Prostate gland (tissue), 2 donors: Measurements from ENCODE around the gene IL17D.

Source experiments
- CTCF ChIP-seq, 4 experiments: fragments of 200-600 bp in 2 of 4; fragments of 450-650 bp in 2 of 4; sonication (generic) in 2 of 4; IDR thresholded peaks; 1 replicate in 3 of 4; 2 replicates in 1 of 4; pipeline ENCODE4 v1.5.1; 2016 to 2019; ENCODE audit warnings: antibody characterized with exemption in 4 of 4, mild to moderate bottlenecking in 2 of 4, moderate library complexity in 2 of 4
- POLR2A ChIP-seq: fragments of 450-650 bp; IDR thresholded peaks from one replicate; pipeline ENCODE4 v1.6.1; 2016; ENCODE audit warnings: antibody characterized with exemption, mild to moderate bottlenecking
- POLR2AphosphoS5 ChIP-seq: sonication (generic); formaldehyde crosslinking; IDR thresholded peaks from one replicate; pipeline ENCODE4 v1.6.1; 2017; ENCODE audit warnings: antibody characterized with exemption

GRCh38 chr13:20749377-20749776 is 45.9 kb downstream of the IL17D start:
- TF ChIP-seq CTCF (IDR thresholded peaks at IDR 0.05) (no peak), POLR2A (no peak), POLR2AphosphoS5 (no peak)
